Measurements from ENCODE around the gene RNPEPL1.

RNPEPL1 gene

GRCh38 chr2:240582781-240583180, 14.5 kb downstream of the RNPEPL1 start:
- DNase-seq (ENCODE audit: extremely low spot score), result no peak
- TF ChIP-seq, protein P1, sequence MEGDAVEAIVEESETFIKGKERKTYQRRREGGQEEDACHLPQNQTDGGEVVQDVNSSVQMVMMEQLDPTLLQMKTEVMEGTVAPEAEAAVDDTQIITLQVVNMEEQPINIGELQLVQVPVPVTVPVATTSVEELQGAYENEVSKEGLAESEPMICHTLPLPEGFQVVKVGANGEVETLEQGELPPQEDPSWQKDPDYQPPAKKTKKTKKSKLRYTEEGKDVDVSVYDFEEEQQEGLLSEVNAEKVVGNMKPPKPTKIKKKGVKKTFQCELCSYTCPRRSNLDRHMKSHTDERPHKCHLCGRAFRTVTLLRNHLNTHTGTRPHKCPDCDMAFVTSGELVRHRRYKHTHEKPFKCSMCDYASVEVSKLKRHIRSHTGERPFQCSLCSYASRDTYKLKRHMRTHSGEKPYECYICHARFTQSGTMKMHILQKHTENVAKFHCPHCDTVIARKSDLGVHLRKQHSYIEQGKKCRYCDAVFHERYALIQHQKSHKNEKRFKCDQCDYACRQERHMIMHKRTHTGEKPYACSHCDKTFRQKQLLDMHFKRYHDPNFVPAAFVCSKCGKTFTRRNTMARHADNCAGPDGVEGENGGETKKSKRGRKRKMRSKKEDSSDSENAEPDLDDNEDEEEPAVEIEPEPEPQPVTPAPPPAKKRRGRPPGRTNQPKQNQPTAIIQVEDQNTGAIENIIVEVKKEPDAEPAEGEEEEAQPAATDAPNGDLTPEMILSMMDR (IDR thresholded peaks at IDR 0.05; ENCODE audit: control extremely low read depth, extremely low read depth, low read depth, missing control alignments), result no peak
- CTCF ChIA-PET, result interaction anchor here (7.6 to 8.6 kb wide), 2 partner anchors 19 to 69 kb away, joined by 45 to 167 read pairs; no protein-coding TSS in a partner anchor
- POLR2A ChIA-PET, result no interaction called here

- ChIA-PET CTCF (interaction anchor here (1.7 to 8.6 kb wide), 3 partner anchors 10 to 70 kb away, joined by 4 to 167 read pairs (median 45); no protein-coding TSS in a partner anchor), POLR2A (no interaction called here)
- DNase-seq (ENCODE audit: extremely low spot score), result no peak
- TF ChIP-seq, protein P1 (IDR thresholded peaks at IDR 0.05; ENCODE audit: control extremely low read depth, extremely low read depth, low read depth, missing control alignments), result no peak
These were observed 15.5 kb downstream of the RNPEPL1 start for GRCh38 chr2:240583774-240584173.

GRCh38 chr2:240584486-240585031, 16.3 kb downstream of the RNPEPL1 start:
- CTCF ChIA-PET, result interaction anchor here (1.0 to 8.6 kb wide), 5 partner anchors 9 to 71 kb away, joined by 3 to 167 read pairs (median 9); no protein-coding TSS in a partner anchor
- peak; percentile 79 for DNase-seq (ENCODE audit: extremely low spot score)
- TF ChIP-seq, protein P1 (IDR thresholded peaks at IDR 0.05; ENCODE audit: control extremely low read depth, extremely low read depth, low read depth, missing control alignments), result no peak
- POLR2A ChIA-PET, result interaction anchor here (1.0 to 3.6 kb wide), 5 partner anchors 16 to 37 kb away, joined by 4 to 34 read pairs (median 6); partner anchors contain the start of gene RNPEPL1

DNA sequence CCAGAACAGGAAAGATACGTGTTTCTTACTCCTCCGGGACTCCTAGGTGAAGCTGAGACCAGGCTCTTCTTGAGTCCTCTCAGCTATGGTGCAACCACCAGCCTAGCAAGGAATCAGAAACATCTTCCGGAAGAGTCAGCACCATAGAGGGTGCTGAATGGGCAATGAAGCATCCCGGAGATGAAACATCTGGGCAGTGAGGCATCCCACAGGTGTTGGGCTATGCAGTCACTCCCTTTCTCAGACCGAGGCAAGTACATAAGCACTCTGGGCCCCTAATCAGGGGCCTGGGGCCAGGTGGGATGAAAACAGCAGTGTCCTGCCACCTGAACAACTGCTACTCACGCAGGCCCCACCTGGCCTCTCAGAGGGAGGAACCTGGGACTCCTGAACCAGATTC, 16.8 kb downstream of the RNPEPL1 start:
- POLR2A ChIA-PET, result interaction anchor here (1.0 to 3.6 kb wide), 6 partner anchors 16 to 37 kb away, joined by 4 to 34 read pairs (median 6); partner anchors contain the start of gene RNPEPL1
- DNase-seq (ENCODE audit: extremely low spot score), result no peak
- TF ChIP-seq, protein P1 (IDR thresholded peaks at IDR 0.05; ENCODE audit: control extremely low read depth, extremely low read depth, low read depth, missing control alignments), result no peak
- CTCF ChIA-PET, result interaction anchor here (1.0 to 8.6 kb wide), 6 partner anchors 9 to 71 kb away, joined by 3 to 167 read pairs (median 6); no protein-coding TSS in a partner anchor

DNA sequence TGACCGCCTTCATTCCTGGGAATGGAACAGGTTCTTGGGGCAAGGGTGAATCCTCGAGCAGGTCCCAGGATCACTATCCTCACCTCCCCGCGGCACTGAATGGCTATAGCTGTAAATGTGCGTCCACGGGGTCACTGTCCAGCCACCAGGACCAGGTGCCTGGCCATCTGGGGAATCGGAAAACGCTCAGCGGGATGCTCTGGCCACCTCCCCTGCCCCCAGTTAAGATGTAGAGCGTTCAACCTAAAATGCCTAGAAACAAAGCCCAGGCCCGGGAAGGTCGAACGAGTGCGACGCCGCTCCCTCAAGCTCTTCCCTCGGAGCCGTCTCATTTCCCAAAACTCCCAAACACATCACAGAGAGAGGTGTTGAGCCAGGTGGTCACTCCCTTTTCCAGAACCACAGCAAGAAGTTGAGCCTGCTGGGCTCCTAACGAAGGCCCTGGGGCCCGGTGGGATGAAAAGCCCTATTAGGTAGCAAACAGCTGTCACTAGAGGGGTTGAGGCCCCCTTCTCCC, 17.5 kb downstream of the RNPEPL1 start:
- ChIA-PET CTCF (interaction anchor here (1.0 to 8.6 kb wide), 7 partner anchors 8 to 493 kb away, joined by 3 to 167 read pairs (median 4); no protein-coding TSS in a partner anchor), POLR2A (interaction anchor here (0.5 to 3.6 kb wide), 9 partner anchors 10 to 295 kb away, joined by 3 to 34 read pairs (median 6); partner anchors contain the start of gene RNPEPL1)
- TF ChIP-seq, protein P1 (IDR thresholded peaks at IDR 0.05; ENCODE audit: control extremely low read depth, extremely low read depth, low read depth, missing control alignments), result no peak
- no peak for DNase-seq (ENCODE audit: extremely low spot score)

DNA sequence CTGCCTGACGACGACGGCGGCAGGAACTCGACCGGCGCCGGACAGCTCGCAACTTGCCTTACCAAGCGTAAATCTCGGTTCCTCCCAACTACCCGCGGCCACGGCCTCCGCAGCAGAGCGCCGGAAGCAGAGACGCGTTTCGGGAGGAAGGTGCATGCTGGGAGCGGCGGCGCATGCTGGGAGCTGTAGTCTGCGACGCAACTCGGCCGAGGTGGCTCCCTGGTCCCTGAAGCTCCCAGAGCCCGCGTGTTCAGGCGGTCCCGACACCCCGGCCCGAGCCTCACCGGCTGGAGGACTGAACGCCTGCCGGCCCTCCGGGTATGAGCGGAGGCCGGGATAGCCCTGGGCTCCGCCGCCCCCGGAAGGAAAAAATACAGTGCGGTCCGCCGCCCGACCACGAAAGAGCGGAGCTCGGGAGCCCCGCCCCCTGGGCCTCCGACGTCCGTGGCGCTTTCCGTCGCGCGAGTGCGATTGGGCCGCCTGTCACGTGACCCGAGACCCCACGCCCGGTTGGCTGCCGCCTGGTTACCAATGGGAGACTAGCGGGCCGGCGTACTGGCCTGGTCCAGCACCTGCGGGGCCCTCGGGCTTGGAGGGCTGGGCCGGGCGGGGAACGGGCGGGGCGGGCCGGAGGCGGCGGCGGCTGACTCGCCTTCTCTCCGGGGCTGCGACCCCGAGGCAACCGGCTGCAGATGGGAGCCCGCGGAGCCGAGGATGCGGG, 18.1 kb downstream of the RNPEPL1 start, which contains the start of gene CAPN10:
Gene CAPN10 (plus strand): TSS at position 537 of the 721 bp plus-strand sequence. CDS start 178 bp downstream, at position 715.
- POLR2A ChIA-PET, result interaction anchor here (0.5 to 3.6 kb wide), 9 partner anchors 10 to 294 kb away, joined by 3 to 34 read pairs (median 6); partner anchors contain the start of gene RNPEPL1
- TF ChIP-seq, protein P1 (IDR thresholded peaks at IDR 0.05; ENCODE audit: control extremely low read depth, extremely low read depth, low read depth, missing control alignments), result no peak
- DNase-seq (ENCODE audit: extremely low spot score), result peak; percentile 95
- CTCF ChIA-PET, result interaction anchor here (1.0 to 8.6 kb wide), 6 partner anchors 9 to 492 kb away, joined by 3 to 167 read pairs (median 4); no protein-coding TSS in a partner anchor
